ENCODE data around the gene RAPGEF5. TPM values are rescaled to one million over a fixed set of nuclear protein-coding genes. Genes with fewer than 3 reads are reported as not detected.

Gene RAPGEF5
- total RNA-seq, 1 donor from 2014 or later: 9.9 TPM

GRCh38 chr7:22219739-22220493 lies 137.0 kb downstream of the RAPGEF5 start:
- Mint-ChIP-seq H3K36me3 (ENCODE audit: insufficient read depth) (peaks cover 4% of the 10 kb centered on the region), H3K4me1 (ENCODE audit: low read depth) (peaks cover 2% of the 10 kb centered on the region), H3K27ac (no peak overlapping the region), H3K9me3 (ENCODE audit: low read depth) (peaks cover 8% of the 10 kb centered on the region), H3K27me3 (no peaks in the 10 kb centered on the region), H3K4me3 (ENCODE audit: low read depth) (no peak overlapping the region)
- no peak for TF ChIP-seq CTCF (IDR thresholded peaks at IDR 0.05; ENCODE audit: unreplicated experiment)
- DNase-seq (ENCODE audit: low spot score, unreplicated experiment): no peak

- no peaks in the 10 kb centered on the region for H3K27me3 Mint-ChIP-seq
- H3K27ac Mint-ChIP-seq: no peak overlapping the region
- H3K36me3 Mint-ChIP-seq (ENCODE audit: insufficient read depth): peaks cover 4% of the 10 kb centered on the region
- DNase-seq (ENCODE audit: low spot score, unreplicated experiment): no peak
- no peak for TF ChIP-seq CTCF (IDR thresholded peaks at IDR 0.05; ENCODE audit: unreplicated experiment)
- no peak overlapping the region for H3K4me3 Mint-ChIP-seq (ENCODE audit: low read depth)
- H3K9me3 Mint-ChIP-seq (ENCODE audit: low read depth): peaks cover 8% of the 10 kb centered on the region
- peaks cover 2% of the 10 kb centered on the region for H3K4me1 Mint-ChIP-seq (ENCODE audit: low read depth)
Measured at GRCh38 chr7:22219036-22219435, 137.9 kb downstream of the RAPGEF5 start.

- Mint-ChIP-seq H3K9me3 (ENCODE audit: low read depth) (peaks cover 4% of the 10 kb centered on the region), H3K36me3 (ENCODE audit: insufficient read depth) (peaks cover 2% of the 10 kb centered on the region), H3K4me3 (ENCODE audit: low read depth) (no peak overlapping the region), H3K27ac (no peak overlapping the region), H3K27me3 (no peaks in the 10 kb centered on the region), H3K4me1 (ENCODE audit: low read depth) (peaks cover 2% of the 10 kb centered on the region)
- no peak for TF ChIP-seq CTCF (IDR thresholded peaks at IDR 0.05; ENCODE audit: unreplicated experiment)
- no peak for DNase-seq (ENCODE audit: low spot score, unreplicated experiment)
Measured at GRCh38 chr7:22216832-22217475, 140.0 kb downstream of the RAPGEF5 start.

- no peaks in the 10 kb centered on the region for H3K36me3 Mint-ChIP-seq (ENCODE audit: insufficient read depth)
- DNase-seq (ENCODE audit: low spot score, unreplicated experiment): no peak
- H3K4me3 Mint-ChIP-seq (ENCODE audit: low read depth): no peak overlapping the region
- no peak overlapping the region for H3K27ac Mint-ChIP-seq
- peaks cover 4% of the 10 kb centered on the region for H3K4me1 Mint-ChIP-seq (ENCODE audit: low read depth)
- no peaks in the 10 kb centered on the region for H3K9me3 Mint-ChIP-seq (ENCODE audit: low read depth)
- TF ChIP-seq CTCF (IDR thresholded peaks at IDR 0.05; ENCODE audit: unreplicated experiment): no peak
- H3K27me3 Mint-ChIP-seq: no peaks in the 10 kb centered on the region
Measured at GRCh38 chr7:22216309-22216708, 140.6 kb downstream of the RAPGEF5 start.

GRCh38 chr7:22214000-22214399 lies 143.0 kb downstream of the RAPGEF5 start:
- no peaks in the 10 kb centered on the region for H3K9me3 Mint-ChIP-seq (ENCODE audit: low read depth)
- H3K36me3 Mint-ChIP-seq (ENCODE audit: insufficient read depth): no peaks in the 10 kb centered on the region
- no peak for DNase-seq (ENCODE audit: low spot score, unreplicated experiment)
- H3K27me3 Mint-ChIP-seq: no peaks in the 10 kb centered on the region
- H3K4me1 Mint-ChIP-seq (ENCODE audit: low read depth): peaks cover 20% of the 10 kb centered on the region
- TF ChIP-seq CTCF (IDR thresholded peaks at IDR 0.05; ENCODE audit: unreplicated experiment): no peak
- no peak overlapping the region for H3K4me3 Mint-ChIP-seq (ENCODE audit: low read depth)
- H3K27ac Mint-ChIP-seq: no peak overlapping the region

All from progenitor cell of endocrine pancreas (in vitro differentiated cells).